GM18526 (cell line): ENCODE results near the gene TLR1.

Experiments used
- POLR2A ChIP-seq: IDR thresholded peaks from 3 replicates; pipeline ENCODE4 v1.6.1; 2011; ENCODE audit not compliant: insufficient read length; ENCODE audit errors: extremely low read depth

TLR1 gene

GRCh38 chr4:38819569-38819968 is 15.0 kb upstream of the TLR1 start:
- TF ChIP-seq POLR2A, result no peak

- TF ChIP-seq POLR2A, result no peak
Observed at GRCh38 chr4:38818441-38818976, 13.9 kb upstream of the TLR1 start.

- no peak for TF ChIP-seq POLR2A
Observed at GRCh38 chr4:38815885-38816782, 11.5 kb upstream of the TLR1 start.

GRCh38 chr4:38814386-38814785 is 9.8 kb upstream of the TLR1 start:
- TF ChIP-seq POLR2A, result no peak

- no peak for TF ChIP-seq POLR2A
Observed at GRCh38 chr4:38811297-38811696, 6.7 kb upstream of the TLR1 start.

GRCh38 chr4:38805530-38806145 is 1.0 kb upstream of the TLR1 start:
- TF ChIP-seq POLR2A, result no peak

GRCh38 chr4:38803833-38804653 is 548 bp downstream of the TLR1 start:
- no peak for TF ChIP-seq POLR2A

- TF ChIP-seq POLR2A, result no peak
Observed at GRCh38 chr4:38802561-38803355, 1.8 kb downstream of the TLR1 start.

GRCh38 chr4:38800961-38801450 is 3.6 kb downstream of the TLR1 start:
- TF ChIP-seq POLR2A, result no peak

- no peak for TF ChIP-seq POLR2A
Observed at GRCh38 chr4:38800366-38800765, 4.2 kb downstream of the TLR1 start.

- TF ChIP-seq POLR2A, result no peak
Observed at GRCh38 chr4:38795087-38795486, 9.5 kb downstream of the TLR1 start.

GRCh38 chr4:38794051-38794450 is 10.5 kb downstream of the TLR1 start:
- TF ChIP-seq POLR2A, result no peak

GRCh38 chr4:38791010-38791409 is 13.6 kb downstream of the TLR1 start:
- no peak for TF ChIP-seq POLR2A

- TF ChIP-seq POLR2A, result no peak
Observed at GRCh38 chr4:38788317-38788716, 16.3 kb downstream of the TLR1 start.
